Measurements from ENCODE around the gene TMEFF1. TPM values are rescaled to one million over a fixed set of nuclear protein-coding genes. Genes with fewer than 3 reads are reported as not detected.
A peak's percentile ranks its signal among the peaks of the same experiment; 100 is the strongest.

Gene TMEFF1
- total and polyA plus RNA-seq, 10 of the 15 experiments (the other 5 are each of a cell fraction or from before 2014, with no cell fraction given), result 0.03 to 0.55 (median 0.11) TPM; not detected in 3

- FAIRE-seq, result peak; percentile 89
- no peak for DNase-seq (ENCODE audit: low read depth, low spot score)
- intact Hi-C loops (cut with micrococcal nuclease; ENCODE audit: unreplicated experiment), result loop anchor here (5.0 to 10.0 kb wide), 4 partner anchors 91 to 1253 kb away; no protein-coding TSS in a partner anchor
- H3K9me3 ChIP-seq (replicated peaks; ENCODE audit: control insufficient read depth, insufficient read depth, low read length), result no peaks in the 10 kb centered on the region
- no peak overlapping the region; the same call in 1 of the 2 replicates for H2AFZ ChIP-seq (ENCODE audit: control insufficient read depth, low read depth, low read length)
- no peaks in the 10 kb centered on the region for H4K20me1 ChIP-seq (ENCODE audit: control insufficient read depth, insufficient read depth)
- H3K27ac ChIP-seq (ENCODE audit: control insufficient read depth, insufficient read depth), result no peak overlapping the region
- H3K4me2 ChIP-seq (ENCODE audit: control insufficient read depth, insufficient read depth), result no peak overlapping the region
- H3K27me3 ChIP-seq (replicated peaks in 1 of 2; ENCODE audit: control insufficient read depth in 2 of 2, insufficient read depth in 2 of 2, low read length in 1 of 2), result no peaks in the 10 kb centered on the region
- ChIA-PET CTCF (interaction anchor here (0.6 to 3.5 kb wide), 29 partner anchors 7 to 1275 kb away, joined by 3 to 25 read pairs (median 4); partner anchors contain the start of gene MSANTD3), RAD21 (ENCODE audit: unreplicated experiment) (interaction anchor here (1.4 to 1.9 kb wide), 4 partner anchors 11 to 123 kb away, joined by 3 to 5 read pairs (median 4); partner anchors contain the start of gene MSANTD3), POLR2A (interaction anchor here (2.2 kb wide), 1 partner anchor 10 kb away, joined by 4 read pairs; no protein-coding TSS in a partner anchor), SMC1A (ENCODE audit: uncharacterized antibody, unreplicated experiment) (interaction anchor here (0.7 to 2.3 kb wide), 9 partner anchors 12 to 113 kb away, joined by 3 to 10 read pairs (median 3); no protein-coding TSS in a partner anchor)
- in situ Hi-C loops (cut with MboI), result loop anchor here (10.0 kb wide), 1 partner anchor 1273 kb away; no protein-coding TSS in a partner anchor
- no peak overlapping the region for H3K9ac ChIP-seq (ENCODE audit: control insufficient read depth, insufficient read depth, low read length)
- no peak overlapping the region for H3K4me3 ChIP-seq
- peak; percentile 83 for ATAC-seq
- H3K4me1 ChIP-seq (ENCODE audit: control insufficient read depth, insufficient read depth, low read length), result no peaks in the 10 kb centered on the region
- BruUV-seq (replicated peaks), result no TSS peak
- no peaks in the 10 kb centered on the region for H3K79me2 ChIP-seq (ENCODE audit: control insufficient read depth, insufficient read depth, low read length)
- no peaks in the 10 kb centered on the region for H3K36me3 ChIP-seq (ENCODE audit: control insufficient read depth in 2 of 2, insufficient read depth in 2 of 2, low read length in 1 of 2)
- 6% methylated on average over 1 of the region's 1 CpG for WGBS (ENCODE audit: insufficient coverage, insufficient replicate concordance, low lambda C conversion rate, missing lambda C conversion rate)
- no peak for TF ChIP-seq POU2F2 (IDR thresholded peaks at IDR 0.05; ENCODE audit: borderline replicate concordance, low read depth, low read length)
- TF ChIP-seq JUNB (IDR thresholded peaks at IDR 0.05), result no peak
- no peak for TF ChIP-seq ZZZ3 (IDR thresholded peaks at IDR 0.05; ENCODE audit: control insufficient read depth, insufficient read length, low read depth)
- TF ChIP-seq CHD4 (IDR thresholded peaks at IDR 0.05), result no peak
- no peak for TF ChIP-seq KDM1A (IDR thresholded peaks at IDR 0.05; ENCODE audit: borderline replicate concordance)
- TF ChIP-seq IKZF2 (IDR thresholded peaks at IDR 0.05), result no peak
- no peak for TF ChIP-seq CREB1 (IDR thresholded peaks at IDR 0.05; ENCODE audit: low read depth)
- TF ChIP-seq POLR2AphosphoS2 (IDR thresholded peaks at IDR 0.05; ENCODE audit: low read depth, low read length), result no peak
- TF ChIP-seq HDGF (IDR thresholded peaks at IDR 0.05), result no peak
- no peak for TF ChIP-seq HDAC6 (IDR thresholded peaks at IDR 0.05; ENCODE audit: unreplicated experiment)
- no peak for TF ChIP-seq KAT2A (conservative IDR thresholded peaks at IDR 0.05; ENCODE audit: control insufficient read depth, low read depth, low read length)
- peak; percentile 88 to 92 (median 91) for TF ChIP-seq CTCF (IDR thresholded peaks at IDR 0.05 in 2 of 3, conservative IDR thresholded peaks at IDR 0.05 in 1 of 3; ENCODE audit: control insufficient read depth in 2 of 3, extremely low read depth in 1 of 3, insufficient read depth in 1 of 3, low read depth in 3 of 3, low read length in 3 of 3)
- TF ChIP-seq NRF1 (conservative IDR thresholded peaks at IDR 0.05; ENCODE audit: low read depth, low read length), result no peak
- TF ChIP-seq, protein P1, sequence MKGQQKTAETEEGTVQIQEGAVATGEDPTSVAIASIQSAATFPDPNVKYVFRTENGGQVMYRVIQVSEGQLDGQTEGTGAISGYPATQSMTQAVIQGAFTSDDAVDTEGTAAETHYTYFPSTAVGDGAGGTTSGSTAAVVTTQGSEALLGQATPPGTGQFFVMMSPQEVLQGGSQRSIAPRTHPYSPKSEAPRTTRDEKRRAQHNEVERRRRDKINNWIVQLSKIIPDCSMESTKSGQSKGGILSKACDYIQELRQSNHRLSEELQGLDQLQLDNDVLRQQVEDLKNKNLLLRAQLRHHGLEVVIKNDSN (IDR thresholded peaks at IDR 0.05; ENCODE audit: borderline replicate concordance, extremely low read length, insufficient read depth, low read depth, low read length), result no peak
- TF ChIP-seq TBL1XR1 (IDR thresholded peaks at IDR 0.05; ENCODE audit: low read depth, low read length), result no peak
- TF ChIP-seq SUPT20H (IDR thresholded peaks at IDR 0.05; ENCODE audit: borderline replicate concordance, control insufficient read depth, low read depth, low read length), result no peak
- no peak for TF ChIP-seq MXI1 (IDR thresholded peaks at IDR 0.05; ENCODE audit: low read depth, low read length)
- no peak for TF ChIP-seq MYC (IDR thresholded peaks at IDR 0.05; ENCODE audit: insufficient read depth, insufficient read length, insufficient replicate concordance, low read length, severe bottlenecking)
- no peak for TF ChIP-seq GABPA (IDR thresholded peaks at IDR 0.05; ENCODE audit: low read depth)
- peak; percentile 61 for TF ChIP-seq RAD21 (IDR thresholded peaks at IDR 0.05; ENCODE audit: insufficient read depth, low read depth, low read length)
- TF ChIP-seq SREBF1 (IDR thresholded peaks at IDR 0.05; ENCODE audit: low read length), result no peak
Observed at GRCh38 chr9:100437860-100438805, 34.8 kb upstream of the TMEFF1 start.

Measured in GM12878 (cell line).